ENCODE measurements around the gene KDM3B. TPM values are rescaled to one million over a fixed set of nuclear protein-coding genes. Genes with fewer than 3 reads are reported as not detected.
A peak's percentile ranks its signal among the peaks of the same experiment; 100 is the strongest.

KDM3B gene
- total RNA-seq, 1 experiment from 2014 or later = 89.2 TPM

- Histone ChIP-seq H2BK120ac (ENCODE audit: low read depth, low read length, poor library complexity, severe bottlenecking) (no peak overlapping the region), H3K27me3 (ENCODE audit: insufficient read depth, low read length) (no peaks in the 10 kb centered on the region), H2AK5ac (ENCODE audit: insufficient read length, low read length) (no peak overlapping the region), H3K4me1 (ENCODE audit: insufficient read depth, low read length) (no peaks in the 10 kb centered on the region), H3K27ac (ENCODE audit: insufficient read length, low read depth, low read length) (no peak overlapping the region), H3K9ac (ENCODE audit: extremely low read depth, insufficient read length, low read length) (no peak overlapping the region), H3K4me2 (ENCODE audit: insufficient read depth, insufficient read length, low read length) (no peak overlapping the region), H2BK12ac (ENCODE audit: insufficient read length, low read depth, low read length) (no peak overlapping the region), H2AFZ (ENCODE audit: low read length) (no peak overlapping the region), H4K91ac (ENCODE audit: insufficient read length, low read depth, low read length) (no peak overlapping the region), H4K8ac (replicated peaks; ENCODE audit: insufficient read length, low read depth, low read length) (no peak overlapping the region), H4K5ac (ENCODE audit: insufficient read length, low read depth, low read length) (no peak overlapping the region), H2BK15ac (ENCODE audit: low read depth, low read length) (no peak overlapping the region), H2BK20ac (ENCODE audit: low read depth, low read length, poor library complexity, severe bottlenecking) (no peak overlapping the region), H3T11ph (ENCODE audit: low read length) (no peak overlapping the region), H3K18ac (ENCODE audit: insufficient read length, low read depth, low read length) (no peak overlapping the region), H3K9me3 (ENCODE audit: control insufficient read depth, low read depth, low read length) (no peaks in the 10 kb centered on the region), H4K20me1 (ENCODE audit: control insufficient read depth, insufficient read depth, insufficient read length) (no peaks in the 10 kb centered on the region), H3K23ac (ENCODE audit: insufficient read length, low read depth, low read length) (no peak overlapping the region), H2BK5ac (ENCODE audit: insufficient read length, low read length) (no peak overlapping the region), H3K23me2 (ENCODE audit: insufficient read length, low read depth, low read length, poor library complexity, severe bottlenecking) (no peaks in the 10 kb centered on the region), H3K14ac (ENCODE audit: insufficient read depth, low read length) (no peak overlapping the region), H3K79me1 (ENCODE audit: insufficient read depth, low read depth, low read length, poor library complexity, severe bottlenecking) (no peaks in the 10 kb centered on the region), H3K4ac (ENCODE audit: low read depth, low read length) (no peak overlapping the region), H3K79me2 (ENCODE audit: insufficient read depth, low read length) (no peaks in the 10 kb centered on the region), H3K56ac (ENCODE audit: insufficient read length, low read depth, low read length) (no peak overlapping the region)
- Mint-ChIP-seq H3K36me3 (ENCODE audit: insufficient read depth in 1 of 3, low read depth in 3 of 3) (peaks cover 24 to 60% (median 58%) of the 10 kb centered on the region in 3 experiments; a peak in 6 of 7 replicates), H3K9me3 (no peaks in the 10 kb centered on the region), H3K4me1 (no peaks in the 10 kb centered on the region), H3K27me3 (ENCODE audit: low read depth) (no peaks in the 10 kb centered on the region), H3K4me3 (no peak overlapping the region), H3K27ac (peak overlapping the region in 2 of 3 experiments; percentile 14 to 80; a peak in 2 of 7 replicates)
- WGBS (ENCODE audit: extremely low coverage, insufficient read length, low lambda C conversion rate) = no CpG with 5 or more reads among the region's 1 CpG
- DNase-seq = no peak
- TF ChIP-seq CTCF (conservative IDR thresholded peaks at IDR 0.05) = no peak
Measured at GRCh38 chr5:138385660-138386059, 33.2 kb downstream of the KDM3B start.
